K562 (cell line): Measurements from ENCODE around the gene ZC3H12C. TPM values are rescaled to one million over a fixed set of nuclear protein-coding genes. Genes with fewer than 3 reads are reported as not detected.

ENCODE experiments used
- ATAC-seq: fragments of 200-7000 bp; cut with Tn5 transposase; 3 replicates; pipeline ENCODE4 v1.9.1; 2020; ENCODE audit warnings: moderate library complexity
- BruUV-seq: library from RNA; stranded (reverse); fragments of 400-500 nt; replicated peaks from 2 replicates; lab custom pipeline; 2021; lab: Mats Ljungman, UMichigan
- CTCF ChIA-PET: fragments of 300-600 bp; formaldehyde crosslinking; extraction: SDS; loops from one replicate; lab custom pipeline; 2021; ENCODE audit warnings: low intra/inter-chr PET ratio; lab: Yijun Ruan, JAX
- POLR2A ChIA-PET: fragments of 300-600, 350-650 bp; sonication (Branson Sonifier 250); formaldehyde crosslinking; extraction: SDS; loops from one replicate; lab custom pipeline; 2021; ENCODE audit warnings: antibody characterized with exemption, inconsistent platforms; lab: Yijun Ruan, JAX
- DNase-seq, 4 experiments: peaks; one replicate each; pipeline versions ENCODE4 v3.0.0 to v3.0.0-alpha.2; 2011 to 2018; ENCODE audit warnings: low spot score in 3 of 4, mixed read lengths in 3 of 4; ENCODE audit errors: extremely low read depth in 1 of 4
- FAIRE-seq: peaks from 2 replicates; lab custom pipeline; 2011; peaks lifted over from hg19 to GRCh38; lab: Jason Lieb, UNC
- H2AFZ ChIP-seq: 2 replicates; pipeline ENCODE4 v1.6.0; 2011; ENCODE audit warnings: low read depth, low read length, control low read depth, inconsistent platforms
- H3K27ac ChIP-seq: fragments of 200-600 bp; 3 replicates; pipeline ENCODE4 v1.8.0; 2011; ENCODE audit warnings: low read depth, mild to moderate bottlenecking, control low read depth, inconsistent platforms, low read length, moderate library complexity, mixed read lengths; ENCODE audit errors: extremely low read depth
- H3K27me3 ChIP-seq, 2 experiments: fragments of 300-600 bp in 1 of 2; 2 replicates in 1 of 2; 3 replicates in 1 of 2; pipeline versions ENCODE4 v1.6.0 to v1.8.0; 2011; ENCODE audit warnings: inconsistent platforms in 2 of 2, low read length in 2 of 2, mild to moderate bottlenecking in 1 of 2, mixed read lengths in 1 of 2, moderate library complexity in 1 of 2; ENCODE audit not compliant: control insufficient read depth in 2 of 2, insufficient read depth in 2 of 2
- H3K36me3 ChIP-seq: fragments of 300-600 bp; 3 replicates; pipeline ENCODE4 v1.8.0; 2011; ENCODE audit warnings: mild to moderate bottlenecking, low read length, inconsistent platforms; ENCODE audit not compliant: control insufficient read depth, insufficient read depth
- H3K4me1 ChIP-seq, 2 experiments: fragments of 200-600 bp in 1 of 2; replicated peaks in 1 of 2; 2 replicates in 1 of 2; 3 replicates in 1 of 2; pipeline versions ENCODE4 v1.5.1 to v1.8.0; 2011; ENCODE audit warnings: inconsistent platforms in 2 of 2, low read length in 2 of 2, mild to moderate bottlenecking in 1 of 2, mixed read lengths in 1 of 2, moderate library complexity in 1 of 2; ENCODE audit not compliant: control insufficient read depth in 2 of 2, insufficient read depth in 2 of 2
- H3K4me2 ChIP-seq: 2 replicates; pipeline ENCODE4 v1.6.1; 2011; ENCODE audit warnings: low read length, control low read depth, inconsistent platforms, mixed read lengths; ENCODE audit not compliant: insufficient read depth
- H3K4me3 ChIP-seq: fragments of 200-600 bp; sonication (generic), shearing (Covaris generic); 2 replicates; pipeline ENCODE4 v1.5.1; 2016; ENCODE audit warnings: control low read depth, inconsistent platforms
- H3K79me2 ChIP-seq: fragments of 200-600 bp; 3 replicates; pipeline ENCODE4 v1.8.0; 2011; ENCODE audit warnings: low read length, inconsistent platforms; ENCODE audit not compliant: control insufficient read depth, insufficient read depth
- H3K9ac ChIP-seq, 2 experiments: 2 replicates each; pipeline versions ENCODE4 v1.6.0 to v1.6.1; 2011; ENCODE audit warnings: low read depth in 2 of 2, low read length in 2 of 2, control low read depth in 1 of 2, inconsistent platforms in 1 of 2, mild to moderate bottlenecking in 1 of 2, mixed read lengths in 1 of 2; ENCODE audit not compliant: insufficient read depth in 1 of 2
- H3K9me1 ChIP-seq: one replicate; pipeline ENCODE4 v1.6.0; 2011; ENCODE audit warnings: inconsistent platforms, mild to moderate bottlenecking, low read length, moderate library complexity; ENCODE audit not compliant: control insufficient read depth, insufficient read depth
- H3K9me3 ChIP-seq: replicated peaks from 2 replicates; pipeline ENCODE4 v1.5.1; 2011; ENCODE audit warnings: low read depth, low read length, inconsistent platforms; ENCODE audit not compliant: control insufficient read depth, insufficient read depth
- H4K20me1 ChIP-seq: replicated peaks from 2 replicates; pipeline ENCODE4 v1.6.1; 2011; ENCODE audit warnings: low read length, inconsistent platforms, mixed read lengths; ENCODE audit not compliant: control insufficient read depth, insufficient read depth
- CHD2 ChIP-seq: IDR thresholded peaks from 2 replicates; pipeline ENCODE4 v1.6.1; 2011; ENCODE audit warnings: low read depth, low read length
- HOXB6 ChIP-seq: fragments of 250-450 bp; sonication (Bioruptor Pico); IDR thresholded peaks from 2 replicates; pipeline ENCODE4 v1.5.1; 2022; ENCODE audit warnings: mild to moderate bottlenecking, borderline replicate concordance
- NFYB ChIP-seq: IDR thresholded peaks from 2 replicates; pipeline ENCODE4 v1.6.1; 2011; ENCODE audit warnings: mild to moderate bottlenecking, moderate library complexity; ENCODE audit not compliant: insufficient read length; ENCODE audit errors: extremely low read depth
- YBX1 ChIP-seq: fragments of 450-650 bp; IDR thresholded peaks from 2 replicates; pipeline ENCODE4 v1.7.1; 2016; ENCODE audit warnings: mild to moderate bottlenecking
- ZNF830 ChIP-seq: fragments of 250-450 bp; sonication (Bioruptor Pico); IDR thresholded peaks from 2 replicates; pipeline ENCODE4 v1.5.0; 2021; ENCODE audit warnings: mild to moderate bottlenecking
- WGBS: fragments of 100-300 bp; shearing (Covaris generic); methylation state at CpG from one replicate; pipeline ENCODE4 v1.1.6; 2016; ENCODE audit warnings: low coverage, mixed read lengths; ENCODE audit not compliant: insufficient coverage; ENCODE audit errors: missing lambda C conversion rate; 5-methylcytosine and 5-hydroxymethylcytosine counted together
- in situ Hi-C: fragments of 300-500 bp; cut with MboI; formaldehyde crosslinking; loops from 4 replicates; pipeline ENCODE4 v1.15.0; 2018; ENCODE audit warnings: inconsistent platforms, mixed read lengths
- intact Hi-C: fragments of 100-400 bp; cut with micrococcal nuclease; formaldehyde crosslinking; loops from 2 replicates; pipeline ENCODE4 v1.14.2; 2022
- polyA plus RNA-seq, 8 experiments: library from polyadenylated mRNA; depleted of rRNA in 4 of 8; stranded (reverse) in 5 of 8; unstranded in 3 of 8; fragments of >200 nt; fragmentation: Nextera tagmentation in 2 of 8; fragmentation: Illumina TruSeq in 1 of 8; extraction: Ambion mirVana in 2 of 8; extraction: Trizol in 1 of 8; gene quantifications; 2 replicates each; pipeline versions ENCODE4 v1.2.1 to v1.2.3, GENCODE V29; 2011 to 2014; ENCODE audit warnings: inconsistent platforms in 1 of 8, missing spikeins in 1 of 8
- total RNA-seq, 7 experiments: library from RNA; depleted of rRNA in 6 of 7; stranded (reverse); fragments of >200 nt in 6 of 7; fragmentation: Illumina TruSeq in 2 of 7; extraction: Trizol in 2 of 7; gene quantifications; 2 replicates each; pipeline versions ENCODE4 v1.2.1 to v1.2.3, GENCODE V29; 2011 to 2021; ENCODE audit warnings: low replicate concordance in 1 of 7
- TF ChIP-seq, protein P1 (sequence below): sonication (generic); IDR thresholded peaks from 2 replicates; pipeline ENCODE4 v1.6.1; 2016
- TF ChIP-seq, protein P2 (sequence below), 2 experiments: IDR thresholded peaks in 1 of 2; conservative IDR thresholded peaks in 1 of 2; 2 replicates each; pipeline ENCODE4 v1.6.1; 2016; ENCODE audit warnings: low read depth in 2 of 2, mild to moderate bottlenecking in 1 of 2, missing compliant biosample characterization in 1 of 2, missing genetic modification characterization in 1 of 2, moderate library complexity in 1 of 2

Gene ZC3H12C
- total and polyA plus RNA-seq, 9 of the 15 experiments (the other 6 are each of a cell fraction or from before 2014, with no cell fraction given), result 0.56 to 5.9 (median 3.3) TPM

DNA sequence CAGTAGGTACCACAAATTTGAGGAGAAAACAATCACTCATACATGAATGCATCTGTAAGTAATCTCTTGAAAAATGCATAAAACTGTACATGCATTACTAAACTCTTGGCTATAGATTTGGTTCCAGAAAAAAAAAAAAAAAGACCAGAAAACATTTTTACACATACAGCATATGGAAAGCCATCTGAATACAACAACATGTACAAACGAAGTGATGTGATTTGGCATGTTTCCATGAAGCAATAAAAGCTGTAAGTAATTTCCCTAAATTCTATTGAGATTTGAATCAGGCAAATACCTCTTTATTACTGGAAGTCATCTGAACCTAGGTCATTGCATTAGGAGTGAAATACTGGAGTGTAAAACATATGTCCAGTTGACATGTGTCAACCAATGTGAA lies 31.9 kb upstream of the ZC3H12C start:
- no peaks in the 10 kb centered on the region; a peak in 1 of 5 replicates for H3K4me1 ChIP-seq
- H3K4me2 ChIP-seq, result no peak overlapping the region
- H3K9ac ChIP-seq, result no peak overlapping the region
- no peaks in the 10 kb centered on the region for H3K9me1 ChIP-seq
- H3K9me3 ChIP-seq, result no peaks in the 10 kb centered on the region
- no peak overlapping the region for H2AFZ ChIP-seq
- CTCF ChIA-PET, result no interaction called here
- POLR2A ChIA-PET, result no interaction called here
- WGBS, result 25% methylated on average over 1 of the region's 1 CpG
- H3K27me3 ChIP-seq, result no peaks in the 10 kb centered on the region
- no TSS peak for BruUV-seq
- no peaks in the 10 kb centered on the region for H3K79me2 ChIP-seq
- H3K27ac ChIP-seq, result no peak overlapping the region
- intact Hi-C loops, result no loop called here
- in situ Hi-C loops, result no loop called here
- no peak overlapping the region for H3K4me3 ChIP-seq
- no peaks in the 10 kb centered on the region for H4K20me1 ChIP-seq
- FAIRE-seq (no peak), DNase-seq (no peak), ATAC-seq (no peak)
- H3K36me3 ChIP-seq, result no peaks in the 10 kb centered on the region
- TF ChIP-seq NFYB, result no peak
- no peak for TF ChIP-seq CHD2
- no peak for TF ChIP-seq HOXB6 (CRISPR knock-in tag)
- TF ChIP-seq, protein P1, sequence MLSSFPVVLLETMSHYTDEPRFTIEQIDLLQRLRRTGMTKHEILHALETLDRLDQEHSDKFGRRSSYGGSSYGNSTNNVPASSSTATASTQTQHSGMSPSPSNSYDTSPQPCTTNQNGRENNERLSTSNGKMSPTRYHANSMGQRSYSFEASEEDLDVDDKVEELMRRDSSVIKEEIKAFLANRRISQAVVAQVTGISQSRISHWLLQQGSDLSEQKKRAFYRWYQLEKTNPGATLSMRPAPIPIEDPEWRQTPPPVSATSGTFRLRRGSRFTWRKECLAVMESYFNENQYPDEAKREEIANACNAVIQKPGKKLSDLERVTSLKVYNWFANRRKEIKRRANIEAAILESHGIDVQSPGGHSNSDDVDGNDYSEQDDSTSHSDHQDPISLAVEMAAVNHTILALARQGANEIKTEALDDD, result no peak
- TF ChIP-seq YBX1, result no peak
- TF ChIP-seq, protein P2, sequence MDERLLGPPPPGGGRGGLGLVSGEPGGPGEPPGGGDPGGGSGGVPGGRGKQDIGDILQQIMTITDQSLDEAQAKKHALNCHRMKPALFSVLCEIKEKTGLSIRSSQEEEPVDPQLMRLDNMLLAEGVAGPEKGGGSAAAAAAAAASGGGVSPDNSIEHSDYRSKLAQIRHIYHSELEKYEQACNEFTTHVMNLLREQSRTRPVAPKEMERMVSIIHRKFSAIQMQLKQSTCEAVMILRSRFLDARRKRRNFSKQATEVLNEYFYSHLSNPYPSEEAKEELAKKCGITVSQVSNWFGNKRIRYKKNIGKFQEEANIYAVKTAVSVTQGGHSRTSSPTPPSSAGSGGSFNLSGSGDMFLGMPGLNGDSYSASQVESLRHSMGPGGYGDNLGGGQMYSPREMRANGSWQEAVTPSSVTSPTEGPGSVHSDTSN (CRISPR knock-in tag; IDR thresholded peaks at IDR 0.05; ENCODE audit: low read depth), result no peak
- TF ChIP-seq, protein P2 (tag; conservative IDR thresholded peaks at IDR 0.05; ENCODE audit: low read depth), result no peak
- TF ChIP-seq ZNF830, result no peak
- TF ChIP-seq, all 486 proteins: peak for 0
